WTC11 (cell line): ENCODE results near the gene TAS1R1. TPM values are rescaled to one million over a fixed set of nuclear protein-coding genes. Genes with fewer than 3 reads are reported as not detected.

Source experiments
- ATAC-seq: fragments of 200-7000 bp; cut with Tn5 transposase; 2 replicates; pipeline ENCODE4 v1.10.0; 2021; ENCODE audit warnings: mild to moderate bottlenecking, moderate library complexity
- CTCF ChIA-PET: fragments of 300-600 bp; sonication (Branson Sonifier 250); formaldehyde crosslinking; loops from one replicate; lab custom pipeline; 2021; ENCODE audit warnings: antibody characterized with exemption; lab: Charles Lee
- POLR2A ChIA-PET: fragments of 350-600 bp; sonication (Branson Sonifier 250); formaldehyde crosslinking; loops from one replicate; lab custom pipeline; 2021; ENCODE audit warnings: antibody characterized with exemption; lab: Charles Lee
- DNase-seq: peaks from one replicate; pipeline ENCODE4 v3.0.0; 2021; ENCODE audit warnings: low spot score
- H3K27ac Mint-ChIP-seq: 2 replicates; pipeline ENCODE4 v1.8.0; 2021; ENCODE audit warnings: mixed read lengths
- H3K27me3 Mint-ChIP-seq: 2 replicates; pipeline ENCODE4 v1.8.0; 2021; ENCODE audit warnings: low read depth, mild to moderate bottlenecking, moderate library complexity, mixed read lengths
- H3K36me3 Mint-ChIP-seq: 2 replicates; pipeline ENCODE4 v1.8.0; 2021; ENCODE audit warnings: mixed read lengths
- H3K4me1 Mint-ChIP-seq: 2 replicates; pipeline ENCODE4 v1.8.0; 2022; ENCODE audit warnings: mixed read lengths
- H3K4me3 Mint-ChIP-seq: 2 replicates; pipeline ENCODE4 v1.8.0; 2021; ENCODE audit warnings: mild to moderate bottlenecking, moderate library complexity, mixed read lengths
- H3K9me3 Mint-ChIP-seq: 2 replicates; pipeline ENCODE4 v1.8.0; 2021; ENCODE audit warnings: mixed read lengths
- AR ChIP-seq: fragments of 250-450 bp; sonication (Bioruptor Pico); IDR thresholded peaks from 2 replicates; pipeline ENCODE4 v1.9.0; 2021; ENCODE audit warnings: mild to moderate bottlenecking
- ATF3 ChIP-seq: sonication (generic); formaldehyde crosslinking; conservative IDR thresholded peaks from 2 replicates; pipeline ENCODE4 v1.8.1; 2022; ENCODE audit warnings: mild to moderate bottlenecking, missing genetic modification reagents
- CTCF ChIP-seq: fragments of 200-600 bp; IDR thresholded peaks from 2 replicates; pipeline ENCODE4 v1.8.0; 2022; ENCODE audit warnings: antibody characterized with exemption
- EMX1 ChIP-seq: fragments of 250-450 bp; sonication (Bioruptor Pico); IDR thresholded peaks from 2 replicates; pipeline ENCODE4 v1.8.0; 2021; ENCODE audit warnings: mild to moderate bottlenecking
- ERG ChIP-seq: fragments of 250-450 bp; sonication (Bioruptor Pico); IDR thresholded peaks from 2 replicates; pipeline ENCODE4 v1.8.0; 2021; ENCODE audit warnings: mild to moderate bottlenecking
- FOXK1 ChIP-seq: sonication (generic); formaldehyde crosslinking; IDR thresholded peaks from 2 replicates; pipeline ENCODE4 v1.8.0; 2022; ENCODE audit warnings: mild to moderate bottlenecking, moderate library complexity, missing genetic modification reagents
- FOXP1 ChIP-seq: sonication (generic); formaldehyde crosslinking; IDR thresholded peaks from 2 replicates; pipeline ENCODE4 v1.8.0; 2022; ENCODE audit warnings: missing genetic modification reagents, mild to moderate bottlenecking, moderate library complexity, borderline replicate concordance
- GABPB1 ChIP-seq: sonication (generic); formaldehyde crosslinking; IDR thresholded peaks from 2 replicates; pipeline ENCODE4 v1.8.1; 2023; ENCODE audit warnings: mild to moderate bottlenecking, missing genetic modification reagents
- HMGXB4 ChIP-seq: sonication (generic); formaldehyde crosslinking; IDR thresholded peaks from 2 replicates; pipeline ENCODE4 v1.8.1; 2023; ENCODE audit warnings: mild to moderate bottlenecking, moderate library complexity, missing genetic modification reagents
- IRF2 ChIP-seq: sonication (generic); formaldehyde crosslinking; IDR thresholded peaks from 2 replicates; pipeline ENCODE4 v1.8.0; 2022; ENCODE audit warnings: low read depth, missing genetic modification reagents, borderline replicate concordance
- MAX ChIP-seq: sonication (generic); formaldehyde crosslinking; IDR thresholded peaks from 2 replicates; pipeline ENCODE4 v1.8.0; 2022; ENCODE audit warnings: mild to moderate bottlenecking, missing genetic modification reagents
- MXD4 ChIP-seq: fragments of 250-450 bp; sonication (Bioruptor Pico); IDR thresholded peaks from 2 replicates; pipeline ENCODE4 v1.8.0; 2021; ENCODE audit warnings: mild to moderate bottlenecking, moderate library complexity, borderline replicate concordance
- MYBL2 ChIP-seq: sonication (generic); formaldehyde crosslinking; IDR thresholded peaks from 2 replicates; pipeline ENCODE4 v1.8.1; 2023; ENCODE audit warnings: mild to moderate bottlenecking, moderate library complexity, missing genetic modification reagents
- PRRX2 ChIP-seq: fragments of 250-450 bp; sonication (Bioruptor Pico); IDR thresholded peaks from 2 replicates; pipeline ENCODE4 v1.8.0; 2021; ENCODE audit warnings: mild to moderate bottlenecking
- SMAD4 ChIP-seq: sonication (generic); formaldehyde crosslinking; IDR thresholded peaks from 2 replicates; pipeline ENCODE4 v1.8.0; 2022; ENCODE audit warnings: mild to moderate bottlenecking, missing genetic modification reagents
- STAT6 ChIP-seq: sonication (generic); formaldehyde crosslinking; conservative IDR thresholded peaks from 2 replicates; pipeline ENCODE4 v1.8.1; 2023; ENCODE audit warnings: mild to moderate bottlenecking, low read depth, missing genetic modification reagents, moderate library complexity
- ZNF232 ChIP-seq: sonication (generic); formaldehyde crosslinking; IDR thresholded peaks from 2 replicates; pipeline ENCODE4 v1.8.0; 2022; ENCODE audit warnings: mild to moderate bottlenecking, missing genetic modification reagents
- ZNF281 ChIP-seq: sonication (generic); formaldehyde crosslinking; IDR thresholded peaks from 2 replicates; pipeline ENCODE4 v1.8.0; 2023; ENCODE audit warnings: mild to moderate bottlenecking, missing genetic modification reagents
- ZNF671 ChIP-seq: fragments of 250-450 bp; sonication (Bioruptor Pico); IDR thresholded peaks from 2 replicates; pipeline ENCODE4 v1.8.0; 2021; ENCODE audit warnings: mild to moderate bottlenecking
- total RNA-seq: library from RNA; stranded (reverse); gene quantifications from 3 replicates; pipeline ENCODE4 v1.2.3, GENCODE V29; 2021

The TAS1R1 gene
- total RNA-seq, 1 experiment from 2014 or later = 0.11 TPM

- DNase-seq = no peak
- no peaks in the 10 kb centered on the region for H3K9me3 Mint-ChIP-seq
- H3K4me1 Mint-ChIP-seq = peaks cover 7% of the 10 kb centered on the region
- ChIA-PET POLR2A (no interaction called here), CTCF (interaction anchor here (1.6 kb wide), 1 partner anchor 40 kb away, joined by 8 read pairs; no protein-coding TSS in a partner anchor)
- H3K27me3 Mint-ChIP-seq = no peaks in the 10 kb centered on the region
- H3K4me3 Mint-ChIP-seq = no peak overlapping the region
- ATAC-seq = no peak
- peaks cover 44% of the 10 kb centered on the region for H3K36me3 Mint-ChIP-seq
- no peak overlapping the region for H3K27ac Mint-ChIP-seq
- TF ChIP-seq ATF3 (CRISPR knock-in tag) = no peak
Measured at GRCh38 chr1:6526316-6526715, 28.8 kb upstream of the TAS1R1 start.

- peaks cover 64% of the 10 kb centered on the region for H3K36me3 Mint-ChIP-seq
- no peak overlapping the region for H3K4me3 Mint-ChIP-seq
- no peak for ATAC-seq
- no peak overlapping the region for H3K27ac Mint-ChIP-seq
- POLR2A ChIA-PET = no interaction called here
- DNase-seq = no peak
- H3K27me3 Mint-ChIP-seq = no peaks in the 10 kb centered on the region
- TF ChIP-seq CTCF (no peak), IRF2 (no peak), MAX (CRISPR knock-in tag) (no peak), PRRX2 (CRISPR knock-in tag) (no peak), MXD4 (no peak), ZNF232 (no peak), SMAD4 (CRISPR knock-in tag) (no peak), GABPB1 (CRISPR knock-in tag) (no peak), EMX1 (no peak)
- H3K4me1 Mint-ChIP-seq = peaks cover 3% of the 10 kb centered on the region
- no peaks in the 10 kb centered on the region for H3K9me3 Mint-ChIP-seq
- CTCF ChIA-PET = no interaction called here
Measured at GRCh38 chr1:6528492-6528891, 26.6 kb upstream of the TAS1R1 start.

GRCh38 chr1:6530504-6531160, 24.5 kb upstream of the TAS1R1 start:
- H3K27ac Mint-ChIP-seq = no peak overlapping the region
- POLR2A ChIA-PET = no interaction called here
- no peak overlapping the region for H3K4me3 Mint-ChIP-seq
- CTCF ChIA-PET = no interaction called here
- H3K27me3 Mint-ChIP-seq = no peaks in the 10 kb centered on the region
- ATAC-seq (no peak), DNase-seq (no peak)
- H3K4me1 Mint-ChIP-seq = no peaks in the 10 kb centered on the region
- no peaks in the 10 kb centered on the region for H3K9me3 Mint-ChIP-seq
- H3K36me3 Mint-ChIP-seq = peaks cover 73% of the 10 kb centered on the region
- no peak for TF ChIP-seq ZNF671 (CRISPR knock-in tag)
- TF ChIP-seq HMGXB4 (CRISPR knock-in tag) = no peak
- no peak for TF ChIP-seq FOXP1 (CRISPR knock-in tag)
- no peak for TF ChIP-seq PRRX2 (CRISPR knock-in tag)
- no peak for TF ChIP-seq ERG (CRISPR knock-in tag)
- no peak for TF ChIP-seq ZNF281 (CRISPR knock-in tag)
- TF ChIP-seq AR (CRISPR knock-in tag) = no peak
- no peak for TF ChIP-seq MYBL2
- no peak for TF ChIP-seq FOXK1 (CRISPR knock-in tag)
- TF ChIP-seq STAT6 (CRISPR knock-in tag) = no peak
